KG1 (cell line): ENCODE results near the gene FOXA1.
"Not testable (repeated sequence)": the region's sequence is repeated elsewhere in the genome, so short reads cannot be mapped to it uniquely, and the experiment has no call there.

Experiments used
- DNase-seq: peaks from one replicate; lab custom pipeline; 2025; lab: John Stamatoyannopoulos, UW

Gene FOXA1

GRCh38 chr14:37558740-37559139 is 36.3 kb downstream of the FOXA1 start:
- DNase-seq: no peak

- DNase-seq: not testable (repeated sequence)
Observed at GRCh38 chr14:37555596-37555995, 39.5 kb downstream of the FOXA1 start.

DNA sequence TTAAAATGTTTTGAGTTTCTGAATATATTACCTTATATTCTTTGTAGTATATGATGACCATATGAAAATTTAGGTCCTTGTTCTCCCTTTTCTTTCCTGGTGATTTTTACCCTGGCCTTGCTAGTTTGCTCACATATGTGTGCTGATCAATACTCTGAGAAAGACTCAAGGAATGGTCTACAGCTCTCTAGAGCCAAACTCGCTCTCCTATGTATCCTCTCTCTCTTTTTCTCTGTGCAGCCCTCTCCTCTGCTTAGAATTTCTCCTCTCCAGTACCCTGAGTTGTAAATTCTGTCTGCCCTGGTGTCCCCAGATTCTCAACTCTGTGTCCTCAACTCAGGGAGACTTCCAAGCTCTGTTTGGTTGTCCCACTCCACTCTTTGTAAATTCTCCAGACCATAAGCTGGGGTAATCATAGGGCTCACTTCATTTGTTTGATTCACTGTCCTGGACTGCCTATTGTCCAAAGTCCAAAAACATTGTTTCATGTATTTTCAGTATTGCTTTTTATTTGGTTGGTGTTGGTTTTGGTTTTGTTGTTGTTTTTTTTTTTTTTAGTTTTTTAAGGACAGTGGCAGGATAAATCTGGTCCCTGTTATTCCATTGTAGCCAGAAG is 41.0 kb downstream of the FOXA1 start:
- DNase-seq: no peak

DNA sequence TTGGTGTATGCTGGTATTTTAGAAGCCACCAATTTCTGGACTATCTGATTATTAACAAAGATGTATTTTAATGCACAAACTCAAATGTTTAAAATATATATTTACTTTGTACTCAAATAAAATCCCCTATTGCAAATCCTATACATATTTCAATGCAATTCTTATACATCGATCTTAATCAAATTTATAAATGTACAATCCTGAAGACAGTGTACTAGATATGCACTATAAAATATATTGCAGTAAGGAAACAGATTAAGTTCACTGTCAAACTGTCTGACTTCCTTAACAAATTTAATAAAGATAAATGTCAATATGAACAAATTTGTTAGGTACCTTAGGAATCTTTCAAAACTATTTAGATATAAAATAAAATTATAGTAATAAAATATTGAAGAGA is 43.9 kb downstream of the FOXA1 start:
- DNase-seq: no peak

GRCh38 chr14:37550511-37550910 is 44.5 kb downstream of the FOXA1 start:
- DNase-seq: no peak

GRCh38 chr14:37546621-37547447 is 48.2 kb downstream of the FOXA1 start:
- DNase-seq: no peak

DNA sequence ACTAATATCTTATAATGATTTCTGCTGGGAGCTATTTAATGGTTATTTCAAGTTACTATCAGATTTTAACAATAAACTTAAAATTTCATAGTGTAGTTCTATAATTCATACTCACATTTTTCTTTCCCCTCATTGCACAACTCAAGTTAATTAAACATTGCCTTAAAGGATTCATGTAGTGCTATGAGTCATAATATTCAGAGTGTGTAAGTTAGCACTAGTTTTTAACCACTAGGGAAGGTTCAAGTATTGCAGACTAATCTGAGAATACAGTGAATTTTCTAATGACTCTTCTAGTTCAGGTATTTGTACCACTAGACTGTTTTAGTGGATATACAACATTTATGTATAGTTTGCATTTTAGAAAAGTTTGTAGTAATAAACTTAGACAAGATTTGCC is 49.9 kb downstream of the FOXA1 start:
- DNase-seq: no peak

GRCh38 chr14:37544407-37544806 is 50.6 kb downstream of the FOXA1 start:
- DNase-seq: no peak

DNA sequence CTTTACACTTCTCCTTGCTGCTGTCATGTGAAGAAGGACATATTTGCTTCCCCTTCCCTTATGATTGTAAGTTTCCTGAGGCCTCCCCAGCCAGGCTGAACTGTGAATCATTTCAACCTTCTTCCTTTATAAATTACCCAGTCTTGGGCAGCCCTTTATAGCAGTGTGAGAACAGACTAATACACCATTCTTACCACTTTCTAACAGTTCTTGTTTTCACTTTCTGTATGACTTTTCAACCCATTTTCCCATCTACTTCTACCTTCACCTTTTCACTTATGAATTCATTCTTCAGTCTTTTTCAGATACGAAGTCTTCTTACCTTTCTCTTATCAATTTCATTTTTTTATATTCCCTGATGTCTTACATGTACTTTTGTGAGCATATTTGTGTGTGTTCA is 55.1 kb downstream of the FOXA1 start:
- DNase-seq: no peak
